Fibroblast of skin of right biceps (primary cell): ENCODE measurements around the gene MPHOSPH6.
"Not testable (repeated sequence)": the region's sequence is repeated elsewhere in the genome, so short reads cannot be mapped to it uniquely, and the experiment has no call there.

Experiments
- DNase-seq: peaks from one replicate; pipeline ENCODE4 v3.0.0-alpha.2; 2013

MPHOSPH6 gene

DNA sequence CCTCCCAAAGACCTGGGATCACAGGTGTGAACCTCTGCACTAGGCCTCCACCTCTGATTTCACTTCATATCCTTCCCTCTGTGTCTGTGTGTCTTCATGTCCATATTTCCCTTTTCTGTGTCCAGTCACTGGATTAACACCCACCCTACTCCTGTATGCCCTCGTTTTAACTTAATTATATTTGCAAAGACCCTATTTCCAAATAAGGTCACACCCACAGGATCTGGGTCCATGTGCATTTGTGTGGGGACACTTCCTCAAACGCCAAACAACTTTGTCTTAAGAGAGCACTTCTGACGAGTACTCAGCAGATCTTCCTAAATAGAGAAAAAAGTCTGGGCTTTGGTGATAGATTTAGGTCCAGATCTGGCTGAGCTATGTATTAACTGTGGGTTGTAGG, 56.3 kb downstream of the MPHOSPH6 start:
- DNase-seq, result no peak

DNA sequence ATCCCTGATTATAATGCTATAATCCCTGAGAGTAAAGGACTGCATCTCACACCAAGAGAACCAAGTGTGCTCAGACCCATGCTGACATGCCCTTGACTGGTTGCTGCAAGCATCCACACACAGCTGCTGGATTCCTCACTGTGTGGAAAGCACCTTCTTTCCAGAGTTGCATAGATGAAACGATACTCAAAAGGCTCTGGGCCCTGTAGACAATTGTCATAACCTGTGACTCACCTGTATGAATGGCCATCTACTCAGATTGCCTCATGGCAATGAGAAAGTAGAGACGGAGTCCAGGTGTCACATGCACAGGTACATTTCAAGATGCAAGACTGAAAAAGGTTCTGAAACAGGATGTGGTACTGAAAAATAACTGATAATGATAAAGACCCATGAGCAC, 58.1 kb downstream of the MPHOSPH6 start:
- no peak for DNase-seq

DNA sequence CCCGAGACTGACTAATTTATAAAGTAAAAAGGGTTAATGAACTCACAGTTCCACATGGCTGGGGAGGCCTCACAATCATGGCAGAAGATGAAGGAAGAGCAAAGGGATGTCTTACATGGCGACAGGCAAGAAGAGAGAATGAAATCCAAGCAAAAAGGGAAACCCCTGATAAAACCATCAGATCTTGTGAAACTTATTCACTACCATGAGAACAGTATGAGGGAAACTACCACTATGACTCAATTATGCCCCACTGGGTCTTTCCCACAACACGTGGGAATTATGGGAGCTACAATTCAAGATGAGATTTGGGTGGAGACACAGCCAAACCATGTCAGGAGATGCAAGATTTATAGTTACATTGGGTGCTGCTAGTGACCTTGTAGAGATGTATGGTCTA, 60.8 kb downstream of the MPHOSPH6 start:
- DNase-seq, result not testable (repeated sequence)

DNA sequence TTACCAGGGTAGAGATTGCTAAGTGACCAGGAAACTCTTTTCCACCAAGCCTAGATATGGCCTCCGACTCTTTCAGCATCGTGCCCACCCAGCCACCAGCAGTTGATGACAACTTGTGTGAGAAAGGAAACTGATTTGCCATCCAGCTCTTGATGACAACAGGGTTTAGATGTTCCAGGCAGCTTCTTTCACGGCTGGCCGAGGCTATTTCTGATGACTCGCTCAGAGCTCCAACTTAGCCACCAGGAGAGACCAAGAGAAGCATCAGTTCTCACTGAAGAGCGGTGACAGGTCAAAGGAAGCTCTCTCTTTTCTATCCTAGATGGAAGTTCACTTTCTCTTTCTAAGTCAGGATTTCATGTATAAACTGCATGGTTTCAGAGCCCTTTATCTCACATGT, 61.2 kb downstream of the MPHOSPH6 start:
- DNase-seq, result peak; percentile 9

DNA sequence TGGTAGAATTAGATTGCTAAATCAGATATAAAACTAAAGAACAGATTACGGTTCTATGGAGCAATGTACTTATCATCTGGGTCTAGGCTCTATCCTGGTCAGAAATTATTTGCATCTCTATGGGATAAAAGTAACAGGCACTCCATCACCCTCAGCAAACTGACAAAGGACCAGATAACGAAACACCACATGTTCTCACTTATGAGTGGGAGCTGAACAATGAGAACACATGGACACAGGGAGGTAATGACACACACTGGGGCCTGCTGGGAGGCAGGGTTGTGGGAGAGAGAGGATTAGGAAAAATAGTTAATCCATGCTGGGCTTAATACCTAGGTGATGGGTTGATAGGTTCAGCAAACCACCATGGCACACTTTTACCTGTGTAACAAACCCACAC, 61.9 kb downstream of the MPHOSPH6 start:
- DNase-seq, result no peak

DNA sequence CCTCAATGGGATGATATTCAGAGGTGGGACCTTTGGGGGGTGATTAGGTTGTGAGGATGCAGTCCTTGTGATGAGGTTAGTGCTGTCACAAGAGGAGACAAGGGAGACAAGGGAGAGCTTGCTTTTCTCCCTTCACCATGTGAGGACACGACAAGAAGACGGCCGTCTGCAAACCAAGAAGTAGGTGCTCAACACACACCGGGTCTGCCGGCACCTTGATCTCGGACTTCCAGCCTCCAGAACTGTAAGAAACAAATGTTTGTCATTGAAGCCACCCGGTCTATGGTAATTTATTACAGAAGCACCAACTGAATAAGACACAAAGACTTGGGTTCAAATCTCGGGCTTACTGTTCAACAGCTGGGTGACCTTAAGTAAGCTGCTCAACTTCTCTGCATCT, 64.9 kb downstream of the MPHOSPH6 start:
- DNase-seq, result no peak
